ENCODE data around the gene ZNF283.

The ZNF283 gene

GRCh38 chr19:43872547-43873336, 45.6 kb downstream of the ZNF283 start:
- no peak for DNase-seq

GRCh38 chr19:43880483-43880882, 53.4 kb downstream of the ZNF283 start:
- no peak for DNase-seq

- DNase-seq, result no peak
Observed at GRCh38 chr19:43883864-43884263, 56.7 kb downstream of the ZNF283 start, which contains the start of gene ZNF404. TSS of gene ZNF404 (minus strand) at chr19:43883964.

- no peak for DNase-seq
Observed at GRCh38 chr19:43895727-43896308, 68.7 kb downstream of the ZNF283 start.
